GM12878 (cell line): Measurements from ENCODE around the gene PEX26. TPM values are rescaled to one million over a fixed set of nuclear protein-coding genes. Genes with fewer than 3 reads are reported as not detected.
"Not testable (repeated sequence)": the region's sequence is repeated elsewhere in the genome, so short reads cannot be mapped to it uniquely, and the experiment has no call there.

Source experiments
- ATAC-seq: fragments of 200-7000 bp; cut with Tn5 transposase; 3 replicates; pipeline ENCODE4 v1.9.1; 2020; ENCODE audit warnings: mild to moderate bottlenecking, moderate library complexity
- BruUV-seq: library from RNA; stranded (reverse); fragments of 400-500 nt; replicated peaks from 2 replicates; lab custom pipeline; 2021; lab: Mats Ljungman, UMichigan
- CTCF ChIA-PET: fragments of 300-600 bp; sonication (Branson Sonifier 250); formaldehyde crosslinking; extraction: SDS; loops from one replicate; lab custom pipeline; 2021; ENCODE audit warnings: inconsistent platforms; lab: Yijun Ruan, JAX
- POLR2A ChIA-PET: fragments of 350-600 bp; formaldehyde crosslinking; extraction: SDS; loops from one replicate; lab custom pipeline; 2021; ENCODE audit warnings: inconsistent platforms; lab: Charles Lee
- RAD21 ChIA-PET: fragments of 300-600 bp; sonication (Branson Sonifier 250); formaldehyde crosslinking; loops from one replicate; lab custom pipeline; 2023; ENCODE audit warnings: antibody characterized with exemption; ENCODE audit not compliant: unreplicated experiment; lab: Charles Lee
- SMC1A ChIA-PET: fragments of 300-600 bp; sonication (Branson Sonifier 250); formaldehyde crosslinking; loops from one replicate; lab custom pipeline; 2023; ENCODE audit not compliant: unreplicated experiment, uncharacterized antibody; lab: Charles Lee
- DNase-seq: peaks from one replicate; pipeline ENCODE4 v3.0.0-alpha.2; 2011; ENCODE audit warnings: low read depth, low spot score
- FAIRE-seq: peaks from 3 replicates; lab custom pipeline; 2011; peaks lifted over from hg19 to GRCh38; lab: Jason Lieb, UNC
- H2AFZ ChIP-seq: 2 replicates; pipeline ENCODE4 v1.6.0; 2011; ENCODE audit warnings: low read depth, low read length, control low read depth; ENCODE audit not compliant: control insufficient read depth
- H3K27ac ChIP-seq: 2 replicates; pipeline ENCODE4 v1.5.1; 2011; ENCODE audit warnings: control low read depth; ENCODE audit not compliant: control insufficient read depth, insufficient read depth
- H3K27me3 ChIP-seq, 2 experiments: replicated peaks in 1 of 2; 2 replicates each; pipeline versions ENCODE4 v1.6.0 to v1.6.1; 2011; ENCODE audit warnings: low read length in 1 of 2; ENCODE audit not compliant: control insufficient read depth in 2 of 2, insufficient read depth in 2 of 2
- H3K36me3 ChIP-seq, 2 experiments: 2 replicates each; pipeline ENCODE4 v1.5.1; 2011; ENCODE audit warnings: low read length in 1 of 2; ENCODE audit not compliant: control insufficient read depth in 2 of 2, insufficient read depth in 2 of 2
- H3K4me1 ChIP-seq: 2 replicates; pipeline ENCODE4 v1.6.1; 2011; ENCODE audit warnings: mild to moderate bottlenecking, low read length, moderate library complexity, mixed read lengths; ENCODE audit not compliant: control insufficient read depth, insufficient read depth
- H3K4me2 ChIP-seq: 2 replicates; pipeline ENCODE4 v1.6.0; 2011; ENCODE audit warnings: control low read depth; ENCODE audit not compliant: control insufficient read depth, insufficient read depth
- H3K4me3 ChIP-seq: fragments of 200-600 bp; sonication (generic); 2 replicates; pipeline ENCODE4 v1.5.1; 2016
- H3K79me2 ChIP-seq: 2 replicates; pipeline ENCODE4 v1.6.0; 2011; ENCODE audit warnings: low read length; ENCODE audit not compliant: control insufficient read depth, insufficient read depth
- H3K9ac ChIP-seq: 2 replicates; pipeline ENCODE4 v1.8.0; 2011; ENCODE audit warnings: low read length, control low read depth, mixed read lengths; ENCODE audit not compliant: control insufficient read depth, insufficient read depth
- H3K9me3 ChIP-seq: replicated peaks from 3 replicates; pipeline ENCODE4 v1.5.1; 2011; ENCODE audit warnings: mild to moderate bottlenecking, low read length; ENCODE audit not compliant: control insufficient read depth, insufficient read depth
- H4K20me1 ChIP-seq: 2 replicates; pipeline ENCODE4 v1.6.0; 2011; ENCODE audit not compliant: control insufficient read depth, insufficient read depth
- RCOR1 ChIP-seq: conservative IDR thresholded peaks from 2 replicates; pipeline ENCODE4 v1.6.1; 2012; ENCODE audit warnings: low read depth, low read length, improper control_type of control experiment
- WGBS: methylation state at CpG from one replicate; pipeline ENCODE4 v1.1.6; 2016; ENCODE audit warnings: low lambda C conversion rate; ENCODE audit not compliant: insufficient replicate concordance, insufficient coverage; ENCODE audit errors: missing lambda C conversion rate; 5-methylcytosine and 5-hydroxymethylcytosine counted together
- in situ Hi-C: fragments of 300-500 bp; cut with MboI; formaldehyde crosslinking; loops from 9 replicates; pipeline ENCODE4 v1.14.3; 2018; ENCODE audit warnings: mixed read lengths
- intact Hi-C: fragments of 100-400 bp; cut with micrococcal nuclease; formaldehyde crosslinking; loops from one replicate; pipeline ENCODE4 v1.14.2; 2022; ENCODE audit not compliant: unreplicated experiment
- polyA plus RNA-seq, 11 experiments: library from polyadenylated mRNA; depleted of rRNA in 4 of 11; unstranded in 6 of 11; stranded (reverse) in 5 of 11; fragments of >200 nt; fragmentation: Nextera tagmentation in 4 of 11; fragmentation: Illumina TruSeq in 1 of 11; extraction: Ambion mirVana in 4 of 11; extraction: Trizol in 1 of 11; gene quantifications; 1 replicate in 1 of 11; 2 replicates in 10 of 11; pipeline versions ENCODE4 v1.2.1 to v1.2.3, GENCODE V29; 2011 to 2016; ENCODE audit warnings: inconsistent platforms in 2 of 11, missing spikeins in 2 of 11, low read depth in 1 of 11
- total RNA-seq, 4 experiments: library from RNA; depleted of rRNA in 3 of 4; stranded (reverse); fragments of >200 nt in 3 of 4; fragmentation: Illumina TruSeq in 1 of 4; extraction: Trizol in 1 of 4; gene quantifications; 2 replicates each; pipeline versions ENCODE4 v1.2.1 to v1.2.3, GENCODE V29; 2013 to 2021

The PEX26 gene
- total and polyA plus RNA-seq, 10 of the 15 experiments (the other 5 are each of a cell fraction or from before 2014, with no cell fraction given) = 0.79 to 50.8 (median 22.4) TPM

DNA sequence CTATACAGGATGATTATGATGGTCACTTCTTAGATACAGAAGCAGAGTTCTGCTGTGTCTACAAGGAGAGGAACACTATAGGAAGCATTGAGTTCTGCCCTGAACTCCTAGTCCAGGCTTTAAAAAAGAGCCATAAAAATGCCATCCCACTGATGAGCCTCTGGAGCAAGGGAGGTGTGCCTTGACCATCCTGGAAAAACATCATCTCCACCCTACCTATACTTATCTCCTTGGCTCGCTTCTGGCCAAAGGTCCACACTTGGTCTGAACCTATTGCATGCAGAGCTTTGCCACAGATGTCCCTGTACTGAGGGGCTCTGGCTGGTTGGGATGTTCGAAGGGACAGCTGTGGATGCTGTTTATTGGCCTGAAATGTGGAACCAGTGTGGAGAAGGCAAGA is 4.3 kb upstream of the PEX26 start:
- no TSS peak for BruUV-seq

DNA sequence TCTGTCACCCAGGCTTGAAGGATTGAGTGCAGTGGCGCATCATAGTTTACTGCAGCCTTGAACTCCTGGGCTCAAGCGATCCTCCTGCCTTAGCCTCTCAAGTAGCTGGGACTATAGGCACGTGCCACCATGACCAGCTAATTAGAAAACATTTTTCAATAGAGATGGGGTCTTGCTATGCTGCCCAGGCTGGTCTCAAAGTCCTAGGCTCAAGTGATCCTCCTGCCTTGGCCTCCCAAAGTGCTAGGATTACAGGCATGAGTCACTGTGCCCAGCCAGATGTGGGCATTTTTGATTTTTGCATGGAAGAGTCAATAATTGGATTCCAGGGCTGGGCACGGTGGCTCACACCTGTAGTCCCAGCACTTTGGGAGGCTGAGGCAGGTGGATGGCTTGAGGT is 3.9 kb upstream of the PEX26 start:
- CTCF ChIA-PET = interaction anchor here (0.6 to 7.4 kb wide), 10 partner anchors 12 to 1573 kb away, joined by 3 to 167 read pairs (median 4); partner anchors contain the start of gene MICAL3
- peaks cover 14% of the 10 kb centered on the region for H3K4me1 ChIP-seq

More for the DNA sequence above, 4.3 kb upstream of the PEX26 start:
- no peak for TF ChIP-seq RCOR1
- Histone ChIP-seq H2AFZ (no peak overlapping the region), H3K27ac (no peak overlapping the region), H3K4me1 (peaks cover 14% of the 10 kb centered on the region), H3K79me2 (peaks cover 21% of the 10 kb centered on the region), H3K4me3 (no peak overlapping the region), H3K9ac (no peak overlapping the region), H3K4me2 (no peak overlapping the region), H3K9me3 (no peaks in the 10 kb centered on the region), H4K20me1 (no peaks in the 10 kb centered on the region), H3K27me3 (no peaks in the 10 kb centered on the region), H3K36me3 (no peaks in the 10 kb centered on the region)
- FAIRE-seq (no peak), DNase-seq (no peak), ATAC-seq (no peak)
- in situ Hi-C loops (no loop called here), intact Hi-C loops (no loop called here)
- CTCF ChIA-PET = interaction anchor here (1.2 to 7.4 kb wide), 12 partner anchors 11 to 515 kb away, joined by 3 to 167 read pairs (median 6); partner anchors contain the start of gene MICAL3
- 47% methylated on average over 2 of the region's 2 CpGs for WGBS
- RAD21 ChIA-PET = no interaction called here
- POLR2A ChIA-PET = interaction anchor here (0.5 kb wide), 1 partner anchor 100 kb away, joined by 3 read pairs; no protein-coding TSS in a partner anchor
- SMC1A ChIA-PET = interaction anchor here (2.5 to 10.0 kb wide), 6 partner anchors 12 to 331 kb away, joined by 8 to 98 read pairs (median 22); partner anchors contain the start of gene MICAL3

More for the DNA sequence above, 3.9 kb upstream of the PEX26 start:
- H2AFZ ChIP-seq, H3K9me3 ChIP-seq, H3K9ac ChIP-seq, in situ Hi-C loops, DNase-seq, H3K4me3 ChIP-seq, H3K4me2 ChIP-seq, intact Hi-C loops, FAIRE-seq, H3K27me3 ChIP-seq, ATAC-seq, H4K20me1 ChIP-seq, BruUV-seq, H3K36me3 ChIP-seq, H3K27ac ChIP-seq: not testable (repeated sequence)
- ChIA-PET RAD21 (interaction anchor here (4.3 to 4.6 kb wide), 2 partner anchors 74 to 245 kb away, joined by 39 to 77 read pairs; no protein-coding TSS in a partner anchor), SMC1A (interaction anchor here (3.4 to 10.0 kb wide), 6 partner anchors 17 to 332 kb away, joined by 20 to 98 read pairs (median 30); partner anchors contain the start of gene MICAL3), POLR2A (interaction anchor here (0.5 to 0.7 kb wide), 2 partner anchors 100 to 245 kb away, joined by 3 to 4 read pairs; no protein-coding TSS in a partner anchor)
- WGBS = 87% methylated on average over 4 of the region's 4 CpGs
- H3K79me2 ChIP-seq = peaks cover 25% of the 10 kb centered on the region
